22Rv1 (cell line): Measurements from ENCODE around the gene TMEM190.

Source experiments
- CTCF ChIP-seq: fragments of 450-650 bp; IDR thresholded peaks from 2 replicates; pipeline ENCODE4 v1.5.1; 2017; ENCODE audit warnings: mild to moderate bottlenecking
- ZFX ChIP-seq: fragments of 450-650 bp; IDR thresholded peaks from 2 replicates; pipeline ENCODE4 v1.6.1; 2017; ENCODE audit warnings: antibody characterized with exemption, borderline replicate concordance

- TF ChIP-seq ZFX (no peak), CTCF (no peak)
These were observed 49.4 kb downstream of the TMEM190 start for GRCh38 chr19:55426042-55426441.
